ENCODE data around the gene PRRT2. TPM values are rescaled to one million over a fixed set of nuclear protein-coding genes. Genes with fewer than 3 reads are reported as not detected.
"Not testable (repeated sequence)": the region's sequence is repeated elsewhere in the genome, so short reads cannot be mapped to it uniquely, and the experiment has no call there.

Gene PRRT2
- total RNA-seq, 1 experiment from 2014 or later: 3.9 TPM

- Histone ChIP-seq H3K4me1 (peaks cover 69% of the 10 kb centered on the region), H3K4me3 (ENCODE audit: low read depth, low read length) (no peak overlapping the region), H3K36me3 (ENCODE audit: control insufficient read depth, insufficient read depth, low read length) (peaks cover 1% of the 10 kb centered on the region; the same call in 1 of the 2 replicates), H3K27me3 (replicated peaks; ENCODE audit: control insufficient read depth, insufficient read depth, low read length) (no peaks in the 10 kb centered on the region), H3K9me3 (no peaks in the 10 kb centered on the region)
- Mint-ChIP-seq H3K4me1 (ENCODE audit: low read depth, unreplicated experiment) (peaks cover 61% of the 10 kb centered on the region), H3K27ac (ENCODE audit: unreplicated experiment) (peak overlapping the region; percentile 92), H3K27me3 (ENCODE audit: insufficient read depth, unreplicated experiment) (no peaks in the 10 kb centered on the region), H3K9me3 (ENCODE audit: unreplicated experiment) (peaks cover 35% of the 10 kb centered on the region), H3K4me3 (ENCODE audit: unreplicated experiment) (peak overlapping the region; percentile 31), H3K36me3 (ENCODE audit: insufficient read depth, unreplicated experiment) (peaks cover 6% of the 10 kb centered on the region)
- intact Hi-C loops (cut with micrococcal nuclease; ENCODE audit: unreplicated experiment): loop anchor here (5.0 kb wide), 1 partner anchor 52 kb away; no protein-coding TSS in a partner anchor
- no peak for TF ChIP-seq CTCF (IDR thresholded peaks at IDR 0.05; ENCODE audit: insufficient read depth in 1 of 2, low read depth in 1 of 2, low read length in 1 of 2, severe bottlenecking in 1 of 2, unreplicated experiment in 1 of 2)
- BruUV-seq (replicated peaks): no TSS peak
- ChIA-PET CTCF (interaction anchor here (0.6 to 2.0 kb wide), 2 partner anchors 11 to 51 kb away, joined by 3 to 4 read pairs; partner anchors contain the start of gene KIF22), POLR2A (no interaction called here)
- DNase-seq: peak; percentile 76 to 84
Measured at GRCh38 chr16:29779474-29779873, 32.5 kb upstream of the PRRT2 start.

GRCh38 chr16:29783094-29783953 lies 28.7 kb upstream of the PRRT2 start:
- BruUV-seq (replicated peaks); H3K4me3 ChIP-seq (ENCODE audit: low read depth, low read length); H3K9me3 ChIP-seq; H3K36me3 ChIP-seq (ENCODE audit: control insufficient read depth, insufficient read depth, low read length); H3K27me3 ChIP-seq (replicated peaks; ENCODE audit: control insufficient read depth, insufficient read depth, low read length); H3K27me3 Mint-ChIP-seq (ENCODE audit: insufficient read depth, unreplicated experiment); intact Hi-C loops (cut with micrococcal nuclease; ENCODE audit: unreplicated experiment); H3K36me3 Mint-ChIP-seq (ENCODE audit: insufficient read depth, unreplicated experiment); CTCF ChIA-PET; H3K4me3 Mint-ChIP-seq (ENCODE audit: unreplicated experiment); POLR2A ChIA-PET: not testable (repeated sequence)
- Mint-ChIP-seq H3K27ac (ENCODE audit: unreplicated experiment) (peak overlapping the region; percentile 82), H3K4me1 (ENCODE audit: low read depth, unreplicated experiment) (peaks cover 41% of the 10 kb centered on the region), H3K9me3 (ENCODE audit: unreplicated experiment) (peaks cover 27% of the 10 kb centered on the region)
- peaks cover 54% of the 10 kb centered on the region for H3K4me1 ChIP-seq
- DNase-seq: peak; percentile 75 to 80

- peaks cover 34% of the 10 kb centered on the region for H3K4me1 Mint-ChIP-seq (ENCODE audit: low read depth, unreplicated experiment)
- BruUV-seq (replicated peaks): no TSS peak
- H3K27ac Mint-ChIP-seq (ENCODE audit: unreplicated experiment): peak overlapping the region; percentile 82
- no peaks in the 10 kb centered on the region for H3K27me3 Mint-ChIP-seq (ENCODE audit: insufficient read depth, unreplicated experiment)
- no peak for DNase-seq
- H3K4me3 Mint-ChIP-seq (ENCODE audit: unreplicated experiment): no peak overlapping the region
- Histone ChIP-seq H3K27me3 (replicated peaks; ENCODE audit: control insufficient read depth, insufficient read depth, low read length) (no peaks in the 10 kb centered on the region), H3K4me3 (ENCODE audit: low read depth, low read length) (no peak overlapping the region), H3K9me3 (no peaks in the 10 kb centered on the region), H3K36me3 (ENCODE audit: control insufficient read depth, insufficient read depth, low read length) (peaks cover 1% of the 10 kb centered on the region; the same call in 1 of the 2 replicates), H3K4me1 (peaks cover 45% of the 10 kb centered on the region)
- POLR2A ChIA-PET: no interaction called here
- peaks cover 6% of the 10 kb centered on the region for H3K36me3 Mint-ChIP-seq (ENCODE audit: insufficient read depth, unreplicated experiment)
- TF ChIP-seq CTCF (IDR thresholded peaks at IDR 0.05; ENCODE audit: insufficient read depth in 1 of 2, low read depth in 1 of 2, low read length in 1 of 2, severe bottlenecking in 1 of 2, unreplicated experiment in 1 of 2): no peak
- intact Hi-C loops (cut with micrococcal nuclease; ENCODE audit: unreplicated experiment): no loop called here
- H3K9me3 Mint-ChIP-seq (ENCODE audit: unreplicated experiment): peaks cover 27% of the 10 kb centered on the region
- CTCF ChIA-PET: no interaction called here
Measured at GRCh38 chr16:29784157-29784556, 27.8 kb upstream of the PRRT2 start.
